Astrocyte (in vitro differentiated cells and primary cell): ENCODE data around the gene PSMA4. TPM values are rescaled to one million over a fixed set of nuclear protein-coding genes. Genes with fewer than 3 reads are reported as not detected.

Source experiments
- DNase-seq: peaks from one replicate; pipeline ENCODE4 v3.0.0-alpha.2; 2010; ENCODE audit warnings: low read depth
- FAIRE-seq: peaks from 2 replicates; lab custom pipeline; 2011; peaks lifted over from hg19 to GRCh38; lab: Jason Lieb, UNC
- H2AFZ ChIP-seq: 2 replicates; pipeline ENCODE4 v1.6.0; 2012; ENCODE audit warnings: low read depth, low read length, inconsistent platforms
- H3K27ac ChIP-seq: 2 replicates; pipeline ENCODE4 v1.5.1; 2011; ENCODE audit warnings: low read depth, low read length, inconsistent platforms
- H3K27me3 ChIP-seq: 2 replicates; pipeline ENCODE4 v1.6.0; 2011; ENCODE audit warnings: low read length, inconsistent platforms; ENCODE audit not compliant: insufficient read depth
- H3K36me3 ChIP-seq: 2 replicates; pipeline ENCODE4 v1.5.1; 2011; ENCODE audit warnings: low read length, inconsistent platforms; ENCODE audit not compliant: insufficient read depth
- H3K4me1 ChIP-seq: 2 replicates; pipeline ENCODE4 v1.5.1; 2011; ENCODE audit warnings: low read length, inconsistent platforms; ENCODE audit not compliant: insufficient read depth
- H3K4me2 ChIP-seq: 2 replicates; pipeline ENCODE4 v1.6.0; 2012; ENCODE audit warnings: low read length, inconsistent platforms
- H3K4me3 ChIP-seq: 2 replicates; pipeline ENCODE4 v1.5.1; 2011; ENCODE audit warnings: low read depth, mild to moderate bottlenecking, low read length, inconsistent platforms; ENCODE audit not compliant: insufficient read depth
- H3K79me2 ChIP-seq: 2 replicates; pipeline ENCODE4 v1.6.0; 2012; ENCODE audit warnings: mild to moderate bottlenecking, low read length, inconsistent platforms; ENCODE audit not compliant: insufficient read depth
- H3K9ac ChIP-seq: 2 replicates; pipeline ENCODE4 v1.6.0; 2012; ENCODE audit warnings: mild to moderate bottlenecking, low read length, inconsistent platforms
- H3K9me3 ChIP-seq: 2 replicates; pipeline ENCODE4 v1.5.1; 2012; ENCODE audit warnings: low read depth, mild to moderate bottlenecking, low read length, inconsistent platforms; ENCODE audit not compliant: insufficient read depth
- H4K20me1 ChIP-seq: 2 replicates; pipeline ENCODE4 v1.6.0; 2012; ENCODE audit warnings: low read length, inconsistent platforms; ENCODE audit not compliant: insufficient read depth
- H3K27ac Mint-ChIP-seq: one replicate; pipeline ENCODE4 v1.8.0; 2021; ENCODE audit warnings: mild to moderate bottlenecking, mixed read lengths; ENCODE audit not compliant: unreplicated experiment
- H3K27me3 Mint-ChIP-seq: one replicate; pipeline ENCODE4 v1.8.0; 2021; ENCODE audit warnings: low read depth, mixed read lengths; ENCODE audit not compliant: unreplicated experiment
- H3K36me3 Mint-ChIP-seq: one replicate; pipeline ENCODE4 v1.8.0; 2021; ENCODE audit warnings: low read depth, mixed read lengths; ENCODE audit not compliant: unreplicated experiment
- H3K4me1 Mint-ChIP-seq: one replicate; pipeline ENCODE4 v1.8.0; 2021; ENCODE audit warnings: low read depth, mixed read lengths; ENCODE audit not compliant: unreplicated experiment
- H3K4me3 Mint-ChIP-seq: one replicate; pipeline ENCODE4 v1.8.0; 2021; ENCODE audit warnings: mild to moderate bottlenecking, moderate library complexity, mixed read lengths; ENCODE audit not compliant: unreplicated experiment
- H3K9me3 Mint-ChIP-seq: one replicate; pipeline ENCODE4 v1.8.0; 2021; ENCODE audit warnings: mild to moderate bottlenecking, mixed read lengths; ENCODE audit not compliant: unreplicated experiment
- EZH2 ChIP-seq: IDR thresholded peaks from 2 replicates; pipeline ENCODE4 v1.6.1; 2012; ENCODE audit warnings: mild to moderate bottlenecking, low read length, inconsistent platforms; ENCODE audit not compliant: insufficient read depth
- total RNA-seq: library from RNA; stranded (reverse); gene quantifications from 2 replicates; pipeline ENCODE4 v1.2.1, GENCODE V29; 2021
- TF ChIP-seq, protein P1 (sequence below): IDR thresholded peaks from 2 replicates; pipeline ENCODE4 v1.5.1; 2011; ENCODE audit warnings: low read depth, mild to moderate bottlenecking, inconsistent platforms, low read length, moderate library complexity; ENCODE audit not compliant: insufficient read depth

Gene PSMA4
- total RNA-seq, 1 donor from 2014 or later: 205 TPM

DNA sequence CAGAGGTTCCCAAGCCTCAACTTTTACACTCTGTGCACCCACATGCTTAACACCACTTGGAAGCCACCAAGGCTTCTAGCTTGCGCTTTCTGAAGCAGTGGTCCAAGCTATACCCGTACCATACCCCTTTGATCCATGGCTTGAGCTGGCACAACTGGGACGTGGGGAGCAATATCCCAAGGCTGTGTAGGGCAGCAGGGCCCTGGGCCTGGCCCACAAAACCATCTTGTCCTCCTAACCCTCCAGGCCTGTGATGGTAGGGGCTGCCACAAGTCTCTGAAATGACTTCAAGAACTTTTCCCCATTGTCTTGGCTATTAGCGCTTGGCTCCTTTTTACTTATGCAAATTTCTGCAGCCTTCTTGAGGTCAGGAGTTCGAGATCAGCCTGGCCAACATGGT is 16.0 kb upstream of the PSMA4 start:
- Histone ChIP-seq H2AFZ (no peak overlapping the region), H3K9ac (no peak overlapping the region), H3K36me3 (no peaks in the 10 kb centered on the region), H3K4me2 (no peak overlapping the region), H3K27ac (no peak overlapping the region), H3K9me3 (no peaks in the 10 kb centered on the region), H3K79me2 (no peaks in the 10 kb centered on the region), H3K4me3 (no peak overlapping the region), H4K20me1 (no peaks in the 10 kb centered on the region), H3K27me3 (no peaks in the 10 kb centered on the region), H3K4me1 (no peaks in the 10 kb centered on the region)
- FAIRE-seq (no peak), DNase-seq (no peak)
- Mint-ChIP-seq H3K36me3 (peaks cover 4% of the 10 kb centered on the region), H3K9me3 (peaks cover 14% of the 10 kb centered on the region), H3K4me1 (no peaks in the 10 kb centered on the region), H3K27me3 (no peaks in the 10 kb centered on the region), H3K27ac (no peak overlapping the region), H3K4me3 (no peak overlapping the region)
- TF ChIP-seq EZH2: no peak
- TF ChIP-seq, protein P1, sequence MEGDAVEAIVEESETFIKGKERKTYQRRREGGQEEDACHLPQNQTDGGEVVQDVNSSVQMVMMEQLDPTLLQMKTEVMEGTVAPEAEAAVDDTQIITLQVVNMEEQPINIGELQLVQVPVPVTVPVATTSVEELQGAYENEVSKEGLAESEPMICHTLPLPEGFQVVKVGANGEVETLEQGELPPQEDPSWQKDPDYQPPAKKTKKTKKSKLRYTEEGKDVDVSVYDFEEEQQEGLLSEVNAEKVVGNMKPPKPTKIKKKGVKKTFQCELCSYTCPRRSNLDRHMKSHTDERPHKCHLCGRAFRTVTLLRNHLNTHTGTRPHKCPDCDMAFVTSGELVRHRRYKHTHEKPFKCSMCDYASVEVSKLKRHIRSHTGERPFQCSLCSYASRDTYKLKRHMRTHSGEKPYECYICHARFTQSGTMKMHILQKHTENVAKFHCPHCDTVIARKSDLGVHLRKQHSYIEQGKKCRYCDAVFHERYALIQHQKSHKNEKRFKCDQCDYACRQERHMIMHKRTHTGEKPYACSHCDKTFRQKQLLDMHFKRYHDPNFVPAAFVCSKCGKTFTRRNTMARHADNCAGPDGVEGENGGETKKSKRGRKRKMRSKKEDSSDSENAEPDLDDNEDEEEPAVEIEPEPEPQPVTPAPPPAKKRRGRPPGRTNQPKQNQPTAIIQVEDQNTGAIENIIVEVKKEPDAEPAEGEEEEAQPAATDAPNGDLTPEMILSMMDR: no peak

DNA sequence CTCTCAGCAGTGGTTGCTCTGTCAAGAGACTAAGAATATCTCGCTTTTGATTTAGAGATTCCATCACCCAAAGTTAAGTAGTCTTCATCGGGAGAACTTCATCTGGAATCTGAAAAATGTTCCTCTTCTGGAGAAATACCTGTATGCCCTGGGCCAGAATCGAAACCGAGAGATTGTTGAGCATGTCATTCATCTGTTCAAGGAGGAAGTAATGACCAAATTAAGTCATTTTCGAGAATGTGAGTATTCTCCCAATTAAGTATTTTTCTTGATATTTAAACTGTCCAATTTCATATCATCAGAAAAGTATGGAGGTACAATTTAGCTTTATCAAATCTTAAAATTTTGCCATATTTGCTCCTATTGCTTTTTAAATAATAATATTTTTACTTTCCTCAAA is 12.9 kb upstream of the PSMA4 start:
- FAIRE-seq: no peak
- H4K20me1 ChIP-seq: no peaks in the 10 kb centered on the region

DNA sequence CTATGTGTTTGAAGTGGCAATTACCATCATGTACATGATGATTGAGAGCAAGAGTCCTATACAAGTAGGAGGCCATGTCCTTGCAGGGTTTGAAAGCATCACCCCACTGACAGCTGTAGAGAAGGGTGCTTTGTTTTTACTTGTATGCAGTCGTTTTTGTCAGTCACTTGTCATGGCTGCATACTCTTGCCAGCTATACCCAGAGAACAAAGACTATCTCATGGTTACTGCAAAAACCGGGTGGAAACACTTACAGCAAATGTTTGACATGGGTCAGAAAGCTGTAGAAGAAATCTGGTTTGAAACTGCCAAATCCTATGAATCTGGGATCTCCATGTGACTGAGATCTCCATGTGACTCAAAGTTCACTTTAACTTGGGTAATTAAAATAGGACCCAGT is 6.9 kb upstream of the PSMA4 start:
- H3K4me2 ChIP-seq: no peak overlapping the region
- H3K4me1 Mint-ChIP-seq: peaks cover 3% of the 10 kb centered on the region
- FAIRE-seq (no peak), DNase-seq (no peak)
- TF ChIP-seq EZH2: no peak
- TF ChIP-seq, protein P1: no peak
- H3K27me3 Mint-ChIP-seq: no peaks in the 10 kb centered on the region
- H3K27ac ChIP-seq: no peak overlapping the region
- no peaks in the 10 kb centered on the region for H3K9me3 Mint-ChIP-seq
- no peaks in the 10 kb centered on the region for H3K79me2 ChIP-seq
- H4K20me1 ChIP-seq: no peaks in the 10 kb centered on the region
- no peaks in the 10 kb centered on the region for H3K36me3 Mint-ChIP-seq
- no peak overlapping the region for H3K27ac Mint-ChIP-seq
- H3K27me3 ChIP-seq: no peaks in the 10 kb centered on the region
- H3K4me3 Mint-ChIP-seq: no peak overlapping the region
- H3K4me1 ChIP-seq: no peaks in the 10 kb centered on the region
- no peak overlapping the region for H2AFZ ChIP-seq
- no peak overlapping the region for H3K9ac ChIP-seq
- no peak overlapping the region for H3K4me3 ChIP-seq
- no peaks in the 10 kb centered on the region for H3K9me3 ChIP-seq
- no peaks in the 10 kb centered on the region for H3K36me3 ChIP-seq

More for the DNA sequence above, 12.9 kb upstream of the PSMA4 start:
- Mint-ChIP-seq H3K36me3 (peaks cover 4% of the 10 kb centered on the region), H3K4me1 (no peaks in the 10 kb centered on the region), H3K27me3 (no peaks in the 10 kb centered on the region), H3K9me3 (peaks cover 14% of the 10 kb centered on the region), H3K27ac (no peak overlapping the region), H3K4me3 (no peak overlapping the region)
- Histone ChIP-seq H3K27me3 (no peaks in the 10 kb centered on the region), H2AFZ (no peak overlapping the region), H3K9me3 (no peaks in the 10 kb centered on the region), H3K79me2 (no peaks in the 10 kb centered on the region), H3K27ac (no peak overlapping the region), H3K4me3 (no peak overlapping the region), H3K4me1 (no peaks in the 10 kb centered on the region), H3K4me2 (no peak overlapping the region), H3K36me3 (no peaks in the 10 kb centered on the region), H3K9ac (no peak overlapping the region)
- DNase-seq: no peak
- TF ChIP-seq, protein P1: no peak
- no peak for TF ChIP-seq EZH2
